ENCODE results near the gene CCNJ. TPM values are rescaled to one million over a fixed set of nuclear protein-coding genes. Genes with fewer than 3 reads are reported as not detected.
A peak's percentile ranks its signal among the peaks of the same experiment; 100 is the strongest.

CCNJ gene
- total and polyA plus RNA-seq, 9 of the 15 experiments (the other 6 are each of a cell fraction or from before 2014, with no cell fraction given), result 0.69 to 15.7 (median 9.2) TPM

- TF ChIP-seq NCOA4 (IDR thresholded peaks at IDR 0.05; ENCODE audit: partially characterized antibody), result no peak
- no peak for TF ChIP-seq MCM3 (IDR thresholded peaks at IDR 0.05)
- no peak for TF ChIP-seq RHOXF2B (CRISPR knock-in tag; conservative IDR thresholded peaks at IDR 0.05)
- TF ChIP-seq MAFG (tag; conservative IDR thresholded peaks at IDR 0.05), result no peak
- peak; percentile 89 for TF ChIP-seq ZBTB1 (CRISPR knock-in tag; IDR thresholded peaks at IDR 0.05; ENCODE audit: borderline replicate concordance, low read depth)
- no peak for TF ChIP-seq NFYB (IDR thresholded peaks at IDR 0.05; ENCODE audit: extremely low read depth, insufficient read length)
- no peak for TF ChIP-seq RFX1 (IDR thresholded peaks at IDR 0.05)
- peak; percentile 94 for TF ChIP-seq POLR2A (conservative IDR thresholded peaks at IDR 0.05)
- TF ChIP-seq ZNF644 (tag; IDR thresholded peaks at IDR 0.05; ENCODE audit: low read depth), result no peak; the same call in 1 of the 2 replicates
- TF ChIP-seq PHF20 (IDR thresholded peaks at IDR 0.05; ENCODE audit: partially characterized antibody), result peak; percentile 89
- no peak for TF ChIP-seq RBM22 (IDR thresholded peaks at IDR 0.05; ENCODE audit: low read depth, low read length, poor library complexity, severe bottlenecking)
- TF ChIP-seq KAT2B (IDR thresholded peaks at IDR 0.05; ENCODE audit: low read depth, low read length), result no peak
- TF ChIP-seq POLR3A (IDR thresholded peaks at IDR 0.05; ENCODE audit: borderline replicate concordance, extremely low read depth, insufficient read depth, insufficient read length), result no peak
- no peak for TF ChIP-seq NFE2 (IDR thresholded peaks at IDR 0.05; ENCODE audit: low read depth)
- TF ChIP-seq ZNF778 (CRISPR knock-in tag; IDR thresholded peaks at IDR 0.05), result no peak
- no peak for TF ChIP-seq SMARCE1 (IDR thresholded peaks at IDR 0.05)
- no peak for TF ChIP-seq JUNB (CRISPR knock-in tag; conservative IDR thresholded peaks at IDR 0.05)
- no peak for TF ChIP-seq COPS2 (conservative IDR thresholded peaks at IDR 0.05)
- TF ChIP-seq MYBL2 (IDR thresholded peaks at IDR 0.05; ENCODE audit: low read depth), result peak; percentile 20; the same call in 1 of the 2 replicates
- TF ChIP-seq MYBL2 (CRISPR knock-in tag; IDR thresholded peaks at IDR 0.05; ENCODE audit: borderline replicate concordance), result no peak
- TF ChIP-seq NR4A1 (CRISPR knock-in tag; IDR thresholded peaks at IDR 0.05), result no peak
- TF ChIP-seq NR4A1 (tag; IDR thresholded peaks at IDR 0.05), result no peak
- no peak for TF ChIP-seq NONO (IDR thresholded peaks at IDR 0.05; ENCODE audit: low read depth in 2 of 2, low read length in 1 of 2)
- TF ChIP-seq SNIP1 (IDR thresholded peaks at IDR 0.05; ENCODE audit: low read depth), result no peak
- no peak for TF ChIP-seq PHB (CRISPR knock-in tag; IDR thresholded peaks at IDR 0.05)
- no peak for TF ChIP-seq GATAD2A (IDR thresholded peaks at IDR 0.05)
- no peak for TF ChIP-seq ZNF143 (CRISPR knock-in tag; IDR thresholded peaks at IDR 0.05)
- peak; percentile 70 for TF ChIP-seq KLF1 (tag; IDR thresholded peaks at IDR 0.05)
- TF ChIP-seq NCOR1 (IDR thresholded peaks at IDR 0.05), result peak; percentile 21; the same call in 1 of the 2 replicates
- TF ChIP-seq RAD51 (IDR thresholded peaks at IDR 0.05; ENCODE audit: borderline replicate concordance, low read depth), result no peak; the same call in 1 of the 2 replicates
- TF ChIP-seq ZNF57 (CRISPR knock-in tag; IDR thresholded peaks at IDR 0.05), result no peak
- no peak for TF ChIP-seq TCFL5 (CRISPR knock-in tag; conservative IDR thresholded peaks at IDR 0.05)
- TF ChIP-seq POLR2AphosphoS2 (IDR thresholded peaks at IDR 0.05; ENCODE audit: low read length), result no peak
- no peak for TF ChIP-seq MYC (IDR thresholded peaks at IDR 0.05; ENCODE audit: low read depth, low read length)
- TF ChIP-seq MYC (CRISPR knock-in tag; IDR thresholded peaks at IDR 0.05; ENCODE audit: borderline replicate concordance, low read depth), result peak; percentile 38; the same call in 1 of the 2 replicates
- no peak for TF ChIP-seq KAT8 (IDR thresholded peaks at IDR 0.05; ENCODE audit: low read depth)
- no peak for TF ChIP-seq ZNF77 (CRISPR knock-in tag; IDR thresholded peaks at IDR 0.05)
Observed at GRCh38 chr10:96089670-96090462, 46.5 kb downstream of the CCNJ start (continued).

Data from K562 (cell line).